CD14-positive monocyte (primary cell): ENCODE results near the gene NKAP. TPM values are rescaled to one million over a fixed set of nuclear protein-coding genes. Genes with fewer than 3 reads are reported as not detected.
"Not testable (repeated sequence)": the region's sequence is repeated elsewhere in the genome, so short reads cannot be mapped to it uniquely, and the experiment has no call there.

ENCODE experiments used
- DNase-seq, 3 donors: peaks; one replicate each; pipeline ENCODE4 v3.0.0-alpha.2; 2011 to 2022
- H2AFZ ChIP-seq: 2 replicates; pipeline ENCODE4 v1.6.0; 2012; ENCODE audit warnings: mild to moderate bottlenecking, low read depth, low read length, inconsistent platforms; ENCODE audit not compliant: insufficient read depth, poor library complexity, severe bottlenecking
- H3K27ac ChIP-seq, 2 donors: 1 replicate in 1 of 2; 2 replicates in 1 of 2; pipeline ENCODE4 v1.5.1; 2012 to 2013; ENCODE audit warnings: low read length in 2 of 2, control low read depth in 1 of 2, inconsistent platforms in 1 of 2, low read depth in 1 of 2, mild to moderate bottlenecking in 1 of 2
- H3K27me3 ChIP-seq, 2 donors: one replicate each; pipeline versions ENCODE4 v1.6.0 to v1.6.1; 2011 to 2013; ENCODE audit warnings: low read length in 2 of 2; ENCODE audit not compliant: control insufficient read depth in 2 of 2, insufficient read depth in 2 of 2
- H3K36me3 ChIP-seq, 2 donors: replicated peaks in 1 of 2; 1 replicate in 1 of 2; 2 replicates in 1 of 2; pipeline versions ENCODE4 v1.5.1 to v1.6.1; 2012 to 2013; ENCODE audit warnings: low read length in 2 of 2, control low read depth in 1 of 2, inconsistent platforms in 1 of 2, mild to moderate bottlenecking in 1 of 2; ENCODE audit not compliant: insufficient read depth in 2 of 2, control insufficient read depth in 1 of 2
- H3K4me1 ChIP-seq, 2 donors: 1 replicate in 1 of 2; 2 replicates in 1 of 2; pipeline versions ENCODE4 v1.5.1 to v1.6.1; 2012 to 2013; ENCODE audit warnings: low read length in 2 of 2, control low read depth in 1 of 2, inconsistent platforms in 1 of 2, mild to moderate bottlenecking in 1 of 2, moderate library complexity in 1 of 2; ENCODE audit not compliant: insufficient read depth in 2 of 2, control insufficient read depth in 1 of 2
- H3K4me2 ChIP-seq: replicated peaks from 2 replicates; pipeline ENCODE3; 2012; ENCODE audit warnings: low read length, moderate library complexity, mild to moderate bottlenecking; ENCODE audit not compliant: poor library complexity, severe bottlenecking; ENCODE audit errors: extremely low read depth
- H3K4me3 ChIP-seq, 3 experiments: fragments of 200-600 bp in 1 of 3; sonication (generic) in 1 of 3; replicated peaks in 1 of 3; 1 replicate in 2 of 3; 2 replicates in 1 of 3; pipeline ENCODE4 v1.5.1; 2011 to 2013; ENCODE audit warnings: low read length in 3 of 3, mild to moderate bottlenecking in 3 of 3, control low read depth in 2 of 3, low read depth in 2 of 3, inconsistent platforms in 1 of 3, moderate library complexity in 1 of 3
- H3K79me2 ChIP-seq: 2 replicates; pipeline ENCODE4 v1.6.0; 2012; ENCODE audit warnings: mild to moderate bottlenecking, control low read depth, inconsistent platforms, low read length, moderate library complexity; ENCODE audit not compliant: insufficient read depth
- H3K9ac ChIP-seq: 2 replicates; pipeline ENCODE4 v1.6.0; 2017; ENCODE audit warnings: low read length, mild to moderate bottlenecking; ENCODE audit not compliant: insufficient read depth, poor library complexity, severe bottlenecking
- H3K9me3 ChIP-seq, 2 donors: replicated peaks in 1 of 2; 1 replicate in 1 of 2; 2 replicates in 1 of 2; pipeline versions ENCODE4 v1.5.1 to v1.6.1; 2012 to 2013; ENCODE audit warnings: low read length in 2 of 2, control low read depth in 1 of 2; ENCODE audit not compliant: control insufficient read depth in 1 of 2, insufficient read depth in 1 of 2
- H4K20me1 ChIP-seq: 2 replicates; pipeline ENCODE4 v1.6.0; 2012; ENCODE audit warnings: mild to moderate bottlenecking, low read length, control low read depth, moderate library complexity; ENCODE audit not compliant: insufficient read depth
- H3K27ac Mint-ChIP-seq, 7 donors: one replicate each; pipeline ENCODE4 v1.8.0; 2020; ENCODE audit warnings: mild to moderate bottlenecking in 7 of 7, mixed read lengths in 7 of 7, moderate library complexity in 6 of 7, inconsistent platforms in 2 of 7
- H3K27me3 Mint-ChIP-seq, 3 donors: one replicate each; pipeline ENCODE4 v1.8.0; 2021 to 2022; ENCODE audit warnings: low read depth in 3 of 3, mild to moderate bottlenecking in 3 of 3, mixed read lengths in 3 of 3, moderate library complexity in 3 of 3, inconsistent platforms in 1 of 3
- H3K36me3 Mint-ChIP-seq, 2 donors: one replicate each; pipeline ENCODE4 v1.8.0; 2020; ENCODE audit warnings: mixed read lengths in 2 of 2, inconsistent platforms in 1 of 2, mild to moderate bottlenecking in 1 of 2
- H3K4me1 Mint-ChIP-seq: one replicate; pipeline ENCODE4 v1.8.0; 2020; ENCODE audit warnings: mild to moderate bottlenecking, mixed read lengths
- H3K4me3 Mint-ChIP-seq, 2 donors: one replicate each; pipeline ENCODE4 v1.8.0; 2020; ENCODE audit warnings: mild to moderate bottlenecking in 2 of 2, mixed read lengths in 2 of 2, moderate library complexity in 1 of 2
- H3K9me3 Mint-ChIP-seq, 7 donors: one replicate each; pipeline ENCODE4 v1.8.0; 2020 to 2022; ENCODE audit warnings: mixed read lengths in 7 of 7, mild to moderate bottlenecking in 6 of 7, moderate library complexity in 6 of 7, inconsistent platforms in 2 of 7
- WGBS: methylation state at CpG from one replicate; pipeline ENCODE4 v1.1.5; 2013; ENCODE audit warnings: missing lambda C conversion rate; ENCODE audit not compliant: insufficient coverage; 5-methylcytosine and 5-hydroxymethylcytosine counted together
- intact Hi-C, 2 donors: fragments of 100-400 bp; cut with micrococcal nuclease; formaldehyde crosslinking; loops; one replicate each; pipeline versions ENCODE4 v1.15.0 to v1.15.1; 2023
- polyA plus RNA-seq, 3 donors: library from polyadenylated mRNA; depleted of rRNA in 1 of 3; unstranded in 2 of 3; stranded (reverse) in 1 of 3; fragments of 300-500 nt in 2 of 3; fragments of >200 nt in 1 of 3; fragmentation: Illumina TruSeq in 2 of 3; gene quantifications; 1 replicate in 2 of 3; 2 replicates in 1 of 3; pipeline ENCODE4 v1.2.3, GENCODE V29; 2012 to 2021
- TF ChIP-seq, protein P1 (sequence below): fragments of 200-600 bp; IDR thresholded peaks from one replicate; pipeline ENCODE4 v1.8.0; 2022; ENCODE audit warnings: antibody characterized with exemption, mild to moderate bottlenecking

NKAP gene
- polyA plus RNA-seq, 3 donors = 2.0 to 2.9 (median 2.1) TPM

DNA sequence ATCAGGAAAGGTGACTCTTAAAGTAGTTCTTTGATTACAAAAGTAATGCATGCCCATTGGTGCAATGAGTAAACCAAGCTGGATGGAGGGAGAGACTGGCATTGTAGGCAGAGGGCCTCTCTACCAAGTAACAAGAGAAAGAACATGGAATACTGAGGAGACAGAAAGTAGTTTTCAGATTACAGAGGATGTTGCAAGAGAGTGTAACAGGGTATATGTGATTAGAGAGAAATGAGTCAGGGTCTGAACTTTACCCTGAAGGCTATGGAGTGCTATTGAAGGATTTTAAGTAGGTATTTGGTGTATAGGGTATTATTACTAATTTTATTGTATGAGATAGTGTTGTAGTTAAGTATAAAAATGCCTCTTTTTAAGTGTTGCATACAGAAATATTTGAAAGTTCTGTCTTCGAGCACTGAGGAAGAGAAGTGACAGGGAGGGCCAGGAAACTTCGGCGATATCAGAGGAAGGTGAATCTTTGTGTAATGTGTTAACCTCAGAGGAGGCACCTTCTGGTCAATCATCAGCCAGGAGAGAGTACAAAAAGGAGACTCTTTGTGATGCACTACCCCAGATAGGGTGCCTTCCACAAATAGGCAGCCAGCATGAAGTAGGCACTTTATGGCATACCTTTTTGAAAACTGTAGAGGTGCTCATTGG is 8.2 kb downstream of the NKAP start:
- H3K4me1 Mint-ChIP-seq = no peaks in the 10 kb centered on the region
- Histone ChIP-seq H3K9me3 (no peaks in the 10 kb centered on the region), H3K27me3 (no peaks in the 10 kb centered on the region), H3K9ac (no peak overlapping the region), H4K20me1 (no peaks in the 10 kb centered on the region), H3K79me2 (peaks cover 3% of the 10 kb centered on the region), H3K4me2 (no peak overlapping the region), H3K4me1 (no peaks in the 10 kb centered on the region), H3K27ac (no peak overlapping the region), H2AFZ (no peak overlapping the region), H3K4me3 (no peak overlapping the region), H3K36me3 (peaks cover 52 to 74% of the 10 kb centered on the region in 2 donors)
- TF ChIP-seq, protein P1, sequence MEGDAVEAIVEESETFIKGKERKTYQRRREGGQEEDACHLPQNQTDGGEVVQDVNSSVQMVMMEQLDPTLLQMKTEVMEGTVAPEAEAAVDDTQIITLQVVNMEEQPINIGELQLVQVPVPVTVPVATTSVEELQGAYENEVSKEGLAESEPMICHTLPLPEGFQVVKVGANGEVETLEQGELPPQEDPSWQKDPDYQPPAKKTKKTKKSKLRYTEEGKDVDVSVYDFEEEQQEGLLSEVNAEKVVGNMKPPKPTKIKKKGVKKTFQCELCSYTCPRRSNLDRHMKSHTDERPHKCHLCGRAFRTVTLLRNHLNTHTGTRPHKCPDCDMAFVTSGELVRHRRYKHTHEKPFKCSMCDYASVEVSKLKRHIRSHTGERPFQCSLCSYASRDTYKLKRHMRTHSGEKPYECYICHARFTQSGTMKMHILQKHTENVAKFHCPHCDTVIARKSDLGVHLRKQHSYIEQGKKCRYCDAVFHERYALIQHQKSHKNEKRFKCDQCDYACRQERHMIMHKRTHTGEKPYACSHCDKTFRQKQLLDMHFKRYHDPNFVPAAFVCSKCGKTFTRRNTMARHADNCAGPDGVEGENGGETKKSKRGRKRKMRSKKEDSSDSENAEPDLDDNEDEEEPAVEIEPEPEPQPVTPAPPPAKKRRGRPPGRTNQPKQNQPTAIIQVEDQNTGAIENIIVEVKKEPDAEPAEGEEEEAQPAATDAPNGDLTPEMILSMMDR = no peak
- peaks cover 0 to 15% (median 0%) of the 10 kb centered on the region in 3 donors for H3K27me3 Mint-ChIP-seq
- no peak overlapping the region for H3K4me3 Mint-ChIP-seq
- 100% methylated on average over 1 of the region's 3 CpGs for WGBS
- DNase-seq = no peak
- peak overlapping the region in 1 of 7 donors; percentile 41 for H3K27ac Mint-ChIP-seq
- H3K36me3 Mint-ChIP-seq = peaks cover 38 to 57% of the 10 kb centered on the region in 2 donors
- intact Hi-C loops = no loop called here
- H3K9me3 Mint-ChIP-seq = no peaks in the 10 kb centered on the region

DNA sequence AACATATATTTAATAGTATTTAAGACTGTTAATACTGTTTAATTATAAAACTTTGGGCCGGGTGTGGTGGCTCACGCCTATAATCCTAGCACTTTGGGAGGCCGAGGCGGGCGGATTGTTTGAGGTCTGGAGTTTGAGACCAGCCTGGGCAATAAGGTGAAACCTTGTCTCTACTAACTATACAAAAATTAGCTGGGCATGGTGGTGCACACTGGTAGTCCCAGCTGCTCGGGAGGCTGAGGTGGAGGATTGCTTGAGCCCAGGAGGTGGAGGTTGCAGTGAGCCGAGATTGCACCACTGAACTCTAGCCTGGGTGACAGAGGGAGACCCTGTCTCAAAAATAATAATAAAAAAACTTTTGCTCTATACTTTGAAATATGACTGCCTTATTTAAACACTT is 21.2 kb downstream of the NKAP start:
- H3K36me3 ChIP-seq = peaks cover 0 to 22% of the 10 kb centered on the region in 2 donors
- WGBS = no CpG with 5 or more reads among the region's 7 CpGs
- H3K27ac ChIP-seq, H3K9me3 ChIP-seq, H3K4me1 ChIP-seq, H3K27ac Mint-ChIP-seq, H3K4me1 Mint-ChIP-seq, H3K4me3 Mint-ChIP-seq, DNase-seq, H3K79me2 ChIP-seq, H4K20me1 ChIP-seq, H3K27me3 Mint-ChIP-seq, H2AFZ ChIP-seq, H3K4me3 ChIP-seq, H3K9ac ChIP-seq, H3K4me2 ChIP-seq, intact Hi-C loops, H3K27me3 ChIP-seq, H3K9me3 Mint-ChIP-seq: not testable (repeated sequence)
- peaks cover 23 to 34% of the 10 kb centered on the region in 2 donors for H3K36me3 Mint-ChIP-seq
